Natural killer cell treated with Interleukin-12 subunit alpha and Interleukin-12 subunit beta and Interleukin-15 and Interleukin-18, amount 100 ng/mL, for 72 hours (primary cell): Measurements from ENCODE around the gene TMEM183A. TPM values are rescaled to one million over a fixed set of nuclear protein-coding genes. Genes with fewer than 3 reads are reported as not detected.

Experiments
- ATAC-seq, 2 donors: fragments of 150-1000 bp; cut with Tn5 transposase in 1 of 2; sonication (Bioruptor Pico), chemical (Tn5 transposase) in 1 of 2; 2 replicates each; pipeline ENCODE4 v1.10.0; 2021
- DNase-seq: peaks from one replicate; pipeline ENCODE4 v3.0.0; 2022; ENCODE audit warnings: low spot score
- H3K27ac Mint-ChIP-seq, 2 donors: 1 replicate in 1 of 2; 2 replicates in 1 of 2; pipeline ENCODE4 v1.8.0; 2022; ENCODE audit warnings: mixed read lengths in 2 of 2, mild to moderate bottlenecking in 1 of 2, moderate library complexity in 1 of 2
- H3K27me3 Mint-ChIP-seq, 2 donors: 1 replicate in 1 of 2; 2 replicates in 1 of 2; pipeline ENCODE4 v1.8.0; 2022; ENCODE audit warnings: mixed read lengths in 2 of 2
- H3K36me3 Mint-ChIP-seq: one replicate; pipeline ENCODE4 v1.8.0; 2022; ENCODE audit warnings: mixed read lengths
- H3K4me1 Mint-ChIP-seq, 2 donors: 1 replicate in 1 of 2; 2 replicates in 1 of 2; pipeline ENCODE4 v1.8.0; 2022; ENCODE audit warnings: low read depth in 2 of 2, mixed read lengths in 2 of 2, mild to moderate bottlenecking in 1 of 2
- H3K4me3 Mint-ChIP-seq: one replicate; pipeline ENCODE4 v1.8.0; 2022; ENCODE audit warnings: mixed read lengths
- H3K9me3 Mint-ChIP-seq: 2 replicates; pipeline ENCODE4 v1.8.0; 2022; ENCODE audit warnings: mixed read lengths
- total RNA-seq, 2 donors: library from RNA; stranded (reverse); gene quantifications; one replicate each; pipeline ENCODE4 v1.2.3, GENCODE V29; 2022

The TMEM183A gene
- total RNA-seq, 2 donors from 2014 or later: 65.1 to 93.0 TPM

- DNase-seq (no peak), ATAC-seq (no peak)
- H3K4me3 Mint-ChIP-seq: no peak overlapping the region
- peaks cover 8 to 10% of the 10 kb centered on the region in 2 donors for H3K27me3 Mint-ChIP-seq
- no peak overlapping the region for H3K27ac Mint-ChIP-seq
- peaks cover 7% of the 10 kb centered on the region for H3K36me3 Mint-ChIP-seq
- H3K9me3 Mint-ChIP-seq: peaks cover 5% of the 10 kb centered on the region
- H3K4me1 Mint-ChIP-seq: peaks cover 7 to 16% of the 10 kb centered on the region in 2 donors
Measured at GRCh38 chr1:203028067-203028783, 21.1 kb downstream of the TMEM183A start.

DNA sequence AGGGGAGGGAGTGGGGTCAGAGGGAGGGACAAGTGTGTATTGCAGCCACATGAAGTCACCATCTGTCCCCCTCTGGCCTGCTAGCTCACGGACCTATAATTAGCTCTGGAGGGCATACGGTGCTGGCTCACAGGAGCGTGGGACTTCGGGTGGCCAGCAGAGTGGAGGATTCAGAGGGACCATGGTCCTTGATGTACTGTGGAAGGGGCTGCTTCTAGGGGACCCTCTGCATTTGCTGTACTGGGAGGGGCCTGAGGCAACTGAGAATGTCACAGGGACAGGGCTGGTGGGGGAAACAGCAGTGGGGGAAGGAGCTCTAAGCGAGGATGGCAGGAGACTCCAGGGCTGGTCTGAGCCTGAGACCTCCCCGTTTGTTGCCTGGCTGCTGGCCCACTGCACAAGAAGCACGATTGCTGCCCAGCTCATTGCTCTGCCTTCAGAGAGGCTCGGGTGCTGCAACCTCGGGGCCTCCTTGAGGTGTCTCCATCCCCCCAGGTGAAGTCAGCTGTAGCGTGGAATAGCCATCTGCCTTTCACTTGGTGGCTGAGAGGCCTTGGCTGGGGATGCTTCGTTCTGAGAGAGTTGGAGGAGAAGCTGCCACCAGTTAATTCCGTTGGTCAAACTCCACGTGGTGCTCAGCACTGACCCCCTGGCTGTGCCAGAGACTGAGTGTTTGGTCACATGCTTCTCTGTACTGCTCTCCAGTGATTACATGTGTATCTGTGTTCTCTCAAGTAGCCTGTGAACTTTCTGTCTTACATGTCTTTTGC lies 21.8 kb downstream of the TMEM183A start:
- Mint-ChIP-seq H3K27ac (no peak overlapping the region), H3K9me3 (peaks cover 5% of the 10 kb centered on the region), H3K36me3 (peaks cover 7% of the 10 kb centered on the region), H3K4me3 (no peak overlapping the region), H3K27me3 (peaks cover 8 to 10% of the 10 kb centered on the region in 2 donors), H3K4me1 (peaks cover 7 to 16% of the 10 kb centered on the region in 2 donors)
- ATAC-seq (no peak), DNase-seq (no peak)

- Mint-ChIP-seq H3K4me3 (no peak overlapping the region), H3K4me1 (peaks cover 0 to 12% of the 10 kb centered on the region in 2 donors), H3K27ac (no peak overlapping the region), H3K9me3 (no peaks in the 10 kb centered on the region), H3K27me3 (peaks cover 8 to 10% of the 10 kb centered on the region in 2 donors), H3K36me3 (no peaks in the 10 kb centered on the region)
- DNase-seq (no peak), ATAC-seq (no peak)
Measured at GRCh38 chr1:203031467-203031866, 24.3 kb downstream of the TMEM183A start.

DNA sequence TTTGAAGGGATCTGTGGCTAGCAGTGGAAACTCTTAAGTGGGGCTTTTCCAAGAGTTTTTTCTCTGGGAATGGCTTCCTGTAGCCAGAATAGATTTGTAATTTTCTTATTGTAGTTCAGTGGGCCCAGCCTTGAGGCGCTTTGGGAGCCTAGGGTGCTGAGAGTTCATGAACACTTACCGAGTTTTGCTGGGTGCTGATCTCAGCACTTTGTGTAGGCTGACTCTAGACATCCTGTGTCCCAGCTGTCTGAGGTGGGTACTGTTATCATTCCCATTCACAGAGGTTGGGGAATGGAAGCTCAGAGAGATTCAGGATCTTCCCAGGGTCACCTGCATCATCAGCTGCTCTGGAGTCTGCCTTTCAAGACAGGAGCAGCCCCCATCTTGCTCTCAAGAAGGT lies 26.1 kb downstream of the TMEM183A start:
- Mint-ChIP-seq H3K4me3 (no peak overlapping the region), H3K36me3 (no peaks in the 10 kb centered on the region), H3K27me3 (peaks cover 3 to 5% of the 10 kb centered on the region in 2 donors), H3K27ac (no peak overlapping the region), H3K9me3 (no peaks in the 10 kb centered on the region), H3K4me1 (peaks cover 0 to 6% of the 10 kb centered on the region in 2 donors)
- no peak for ATAC-seq
- DNase-seq: no peak

DNA sequence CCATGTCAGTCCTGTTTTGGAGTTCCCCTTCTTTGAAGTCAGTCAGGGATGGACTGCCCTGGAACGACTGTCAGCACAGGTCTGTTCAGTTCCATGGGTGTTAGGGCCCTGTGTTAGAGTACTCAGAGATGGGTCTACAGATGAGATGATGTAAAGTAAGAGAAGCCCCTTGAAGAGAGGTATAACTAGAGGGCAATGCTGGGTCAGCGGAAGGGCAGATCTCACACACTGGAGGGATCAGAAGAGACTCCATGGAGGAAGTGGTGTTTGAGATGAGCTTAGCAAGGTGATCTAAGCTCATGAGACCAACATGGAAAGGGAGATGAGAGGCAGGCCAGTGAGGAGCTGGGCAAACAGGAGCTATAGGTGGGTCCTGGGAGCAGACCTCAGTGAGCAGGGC lies 26.7 kb downstream of the TMEM183A start:
- Mint-ChIP-seq H3K36me3 (no peaks in the 10 kb centered on the region), H3K9me3 (no peaks in the 10 kb centered on the region), H3K4me3 (no peak overlapping the region), H3K27ac (no peak overlapping the region), H3K27me3 (peaks cover under 1 to 2% of the 10 kb centered on the region in 2 donors), H3K4me1 (peaks cover 0 to 3% of the 10 kb centered on the region in 2 donors)
- no peak for DNase-seq
- ATAC-seq: no peak

GRCh38 chr1:203034422-203035110 lies 27.4 kb downstream of the TMEM183A start:
- no peak overlapping the region for H3K4me3 Mint-ChIP-seq
- peaks cover 6% of the 10 kb centered on the region in 2 donors for H3K27me3 Mint-ChIP-seq
- ATAC-seq: no peak

DNA sequence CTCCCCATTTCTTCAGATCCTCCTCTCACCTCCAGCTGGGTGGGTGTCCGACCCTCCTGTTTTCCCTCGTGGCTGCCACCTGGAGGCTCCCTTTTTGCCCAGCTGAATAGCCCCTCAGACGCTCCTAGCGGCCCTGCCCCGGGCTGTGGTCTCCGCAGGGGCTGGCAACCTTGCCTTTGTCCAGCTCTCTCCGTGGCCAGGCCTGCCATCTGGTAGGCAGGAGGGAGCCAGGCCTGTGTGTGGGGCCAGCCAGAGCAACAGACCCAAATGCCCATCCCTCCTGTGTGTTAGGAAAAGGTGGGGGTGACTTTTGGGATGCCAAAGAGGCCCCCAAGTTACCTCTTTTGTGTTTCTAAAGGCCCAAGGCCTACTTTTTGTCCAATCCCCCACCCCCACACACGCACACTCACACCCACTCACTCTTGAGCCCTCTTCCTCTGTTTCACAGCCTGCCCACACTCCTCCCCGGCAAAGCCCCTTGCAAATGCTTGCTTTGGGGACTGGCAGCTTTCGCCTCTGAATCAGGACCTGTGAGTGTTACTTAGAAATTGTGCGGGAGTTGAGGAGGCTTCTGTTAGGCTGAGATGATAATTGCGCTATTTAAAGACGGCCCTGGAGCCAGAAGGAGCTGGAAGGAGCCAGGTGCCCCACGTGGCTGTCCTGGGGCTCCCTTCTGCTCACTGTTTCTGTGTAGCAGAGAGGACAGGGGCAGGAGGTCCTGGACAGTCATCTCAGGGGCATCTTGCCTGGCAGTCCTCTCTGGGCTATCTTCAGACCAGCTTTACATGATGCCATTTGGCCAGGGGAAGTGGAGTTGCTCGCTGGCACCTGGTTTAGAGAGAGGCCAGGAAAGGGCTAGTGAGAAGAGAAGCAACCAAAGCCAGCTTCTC lies 28.2 kb downstream of the TMEM183A start:
- H3K4me1 Mint-ChIP-seq: peaks cover 0 to 8% of the 10 kb centered on the region in 2 donors
- H3K27me3 Mint-ChIP-seq: peaks cover 6% of the 10 kb centered on the region in 2 donors
- no peak overlapping the region for H3K4me3 Mint-ChIP-seq
- H3K9me3 Mint-ChIP-seq: no peaks in the 10 kb centered on the region
- H3K27ac Mint-ChIP-seq: no peak overlapping the region
- DNase-seq (peak; percentile 52), ATAC-seq (no peak)
- no peaks in the 10 kb centered on the region for H3K36me3 Mint-ChIP-seq

More at GRCh38 chr1:203034422-203035110, 27.4 kb downstream of the TMEM183A start:
- Mint-ChIP-seq H3K9me3 (no peaks in the 10 kb centered on the region), H3K4me1 (peaks cover 0 to 8% of the 10 kb centered on the region in 2 donors), H3K36me3 (no peaks in the 10 kb centered on the region), H3K27ac (no peak overlapping the region)
- peak; percentile 34 for DNase-seq

GRCh38 chr1:203036135-203036534 lies 29.0 kb downstream of the TMEM183A start:
- no peak overlapping the region for H3K27ac Mint-ChIP-seq
- H3K9me3 Mint-ChIP-seq: no peaks in the 10 kb centered on the region
- peak; percentile 29 for DNase-seq
- no peak for ATAC-seq
- H3K27me3 Mint-ChIP-seq: peaks cover 6 to 10% of the 10 kb centered on the region in 2 donors
- peaks cover 0 to 8% of the 10 kb centered on the region in 2 donors for H3K4me1 Mint-ChIP-seq
- no peak overlapping the region for H3K4me3 Mint-ChIP-seq
- no peaks in the 10 kb centered on the region for H3K36me3 Mint-ChIP-seq

GRCh38 chr1:203036537-203036936 lies 29.4 kb downstream of the TMEM183A start:
- Mint-ChIP-seq H3K36me3 (no peaks in the 10 kb centered on the region), H3K4me1 (peaks cover 0 to 8% of the 10 kb centered on the region in 2 donors), H3K4me3 (no peak overlapping the region), H3K9me3 (no peaks in the 10 kb centered on the region), H3K27me3 (peaks cover 6 to 10% of the 10 kb centered on the region in 2 donors), H3K27ac (no peak overlapping the region)
- DNase-seq (peak; percentile 26), ATAC-seq (no peak)

DNA sequence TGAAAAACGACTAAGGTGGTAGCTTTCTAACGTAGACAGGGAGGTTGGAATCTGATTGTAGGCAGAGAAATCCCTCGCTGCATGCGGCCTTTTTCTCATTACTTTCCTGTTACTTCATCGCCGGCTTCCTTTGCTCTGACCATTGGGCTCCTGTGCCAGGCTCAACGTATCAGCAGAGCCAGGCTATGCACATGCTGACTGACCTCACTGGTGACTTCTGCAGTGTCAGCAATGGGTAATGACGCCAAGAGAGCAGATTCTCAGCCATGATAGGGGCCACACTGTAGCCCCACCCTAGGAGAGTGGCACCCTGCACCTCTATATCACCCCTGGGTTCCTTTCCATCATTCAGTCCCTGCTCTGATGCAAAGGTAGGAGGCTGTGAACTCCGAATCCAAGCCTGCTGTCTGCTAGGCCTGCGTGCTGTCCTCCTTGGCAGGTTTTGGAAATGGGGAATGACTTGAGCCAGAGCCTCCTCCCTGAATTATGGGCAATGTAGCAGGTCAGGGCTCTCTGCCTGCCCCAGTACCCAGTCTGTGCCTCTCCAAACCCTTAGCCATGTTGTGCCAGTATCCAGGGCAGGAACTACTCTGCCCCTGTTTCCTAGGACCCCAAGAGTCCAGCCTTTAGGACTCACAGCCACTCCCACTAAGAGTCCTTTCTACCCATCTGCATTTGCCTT lies 30.5 kb downstream of the TMEM183A start:
- H3K9me3 Mint-ChIP-seq: no peaks in the 10 kb centered on the region
- H3K4me1 Mint-ChIP-seq: peaks cover 0 to 8% of the 10 kb centered on the region in 2 donors
- peaks cover 6 to 8% of the 10 kb centered on the region in 2 donors for H3K27me3 Mint-ChIP-seq
- no peaks in the 10 kb centered on the region for H3K36me3 Mint-ChIP-seq
- H3K27ac Mint-ChIP-seq: no peak overlapping the region
- no peak for ATAC-seq
- H3K4me3 Mint-ChIP-seq: no peak overlapping the region
- peak; percentile 44 for DNase-seq

DNA sequence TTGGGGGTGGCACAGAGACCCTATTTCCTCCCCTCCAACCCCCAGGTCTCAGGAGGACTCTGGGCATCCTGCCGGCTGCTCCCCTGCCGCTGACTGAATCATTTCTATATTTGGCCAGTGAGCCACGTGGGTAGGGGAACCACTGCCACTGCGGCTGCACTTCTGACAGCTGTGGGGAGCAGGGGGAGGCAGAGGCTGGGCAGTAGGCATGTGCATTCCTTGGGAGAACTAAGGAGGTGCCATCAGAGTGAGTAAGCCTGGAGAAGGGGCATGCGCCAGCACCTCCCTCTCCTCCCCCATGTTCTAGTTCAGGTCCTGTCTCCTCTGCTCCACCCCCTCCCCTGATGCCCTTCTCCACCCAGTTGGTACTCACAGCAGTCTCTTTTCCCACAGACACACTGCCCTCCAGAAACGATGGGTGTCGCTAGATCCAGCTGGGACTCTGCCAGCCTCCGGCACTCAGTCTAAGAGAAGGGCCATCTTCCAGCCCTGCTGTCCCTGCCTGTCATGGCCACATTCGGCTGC lies 31.1 kb downstream of the TMEM183A start:
- no peak for ATAC-seq
- no peaks in the 10 kb centered on the region for H3K9me3 Mint-ChIP-seq
- no peaks in the 10 kb centered on the region for H3K36me3 Mint-ChIP-seq
- peaks cover 0 to 8% of the 10 kb centered on the region in 2 donors for H3K4me1 Mint-ChIP-seq
- H3K27ac Mint-ChIP-seq: no peak overlapping the region
- H3K27me3 Mint-ChIP-seq: peaks cover 6 to 11% of the 10 kb centered on the region in 2 donors
- H3K4me3 Mint-ChIP-seq: no peak overlapping the region
- peak; percentile 44 for DNase-seq

DNA sequence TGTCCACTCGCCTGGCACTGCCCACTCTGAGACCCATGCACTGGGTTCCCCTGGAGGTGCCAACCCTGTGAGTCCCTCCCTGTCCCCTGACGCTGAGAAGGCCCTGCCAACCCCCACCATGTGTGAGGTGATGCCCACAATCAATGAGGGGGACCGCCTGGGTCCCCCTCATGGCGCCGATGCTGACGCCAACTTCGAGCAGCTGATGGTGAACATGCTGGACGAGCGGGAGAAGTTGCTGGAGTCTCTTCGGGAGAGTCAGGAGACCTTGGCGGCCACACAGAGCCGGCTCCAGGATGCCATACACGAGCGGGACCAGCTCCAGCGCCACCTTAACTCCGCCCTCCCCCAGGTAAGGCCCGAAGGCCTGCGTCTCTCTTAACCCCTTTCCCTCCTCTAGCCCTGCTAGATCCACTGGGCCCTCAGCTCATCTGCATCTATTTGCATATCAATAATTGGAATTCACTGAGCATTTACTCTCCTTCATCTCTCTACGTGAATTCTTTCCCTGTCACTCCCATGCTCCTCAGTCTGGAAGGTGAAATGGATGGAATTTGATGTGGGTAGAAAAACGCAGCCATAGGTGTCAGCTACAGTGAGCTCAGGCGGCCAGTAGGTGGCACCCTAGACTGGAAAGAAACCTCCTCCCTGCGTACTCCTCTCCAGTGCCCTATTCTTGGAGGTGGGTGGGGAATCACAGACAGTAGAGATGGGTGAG lies 31.9 kb downstream of the TMEM183A start:
- Mint-ChIP-seq H3K4me1 (peaks cover 0 to 8% of the 10 kb centered on the region in 2 donors), H3K36me3 (no peaks in the 10 kb centered on the region), H3K4me3 (no peak overlapping the region), H3K27me3 (peaks cover 6 to 11% of the 10 kb centered on the region in 2 donors), H3K9me3 (no peaks in the 10 kb centered on the region), H3K27ac (no peak overlapping the region)
- DNase-seq (peak; percentile 64), ATAC-seq (peak; percentile 61 to 74)
